HT1080 (cell line): ENCODE data around the gene KICS2. TPM values are rescaled to one million over a fixed set of nuclear protein-coding genes. Genes with fewer than 3 reads are reported as not detected.
"Not testable (repeated sequence)": the region's sequence is repeated elsewhere in the genome, so short reads cannot be mapped to it uniquely, and the experiment has no call there.

ENCODE experiments used
- DNase-seq: peaks from one replicate; pipeline ENCODE4 v3.0.0-alpha.2; 2015; ENCODE audit warnings: low read depth
- total RNA-seq: library from RNA; depleted of rRNA; stranded (reverse); fragments of >200 nt; shearing (Covaris generic); gene quantifications from 2 replicates; pipeline ENCODE4 v1.2.3, GENCODE V29; 2014

Gene KICS2
- total RNA-seq, 1 experiment from 2014 or later, result 7.1 TPM

GRCh38 chr12:64217643-64218042 lies 4.5 kb downstream of the KICS2 start:
- DNase-seq, result not testable (repeated sequence)

GRCh38 chr12:64216239-64216638 lies 5.9 kb downstream of the KICS2 start:
- DNase-seq, result no peak

DNA sequence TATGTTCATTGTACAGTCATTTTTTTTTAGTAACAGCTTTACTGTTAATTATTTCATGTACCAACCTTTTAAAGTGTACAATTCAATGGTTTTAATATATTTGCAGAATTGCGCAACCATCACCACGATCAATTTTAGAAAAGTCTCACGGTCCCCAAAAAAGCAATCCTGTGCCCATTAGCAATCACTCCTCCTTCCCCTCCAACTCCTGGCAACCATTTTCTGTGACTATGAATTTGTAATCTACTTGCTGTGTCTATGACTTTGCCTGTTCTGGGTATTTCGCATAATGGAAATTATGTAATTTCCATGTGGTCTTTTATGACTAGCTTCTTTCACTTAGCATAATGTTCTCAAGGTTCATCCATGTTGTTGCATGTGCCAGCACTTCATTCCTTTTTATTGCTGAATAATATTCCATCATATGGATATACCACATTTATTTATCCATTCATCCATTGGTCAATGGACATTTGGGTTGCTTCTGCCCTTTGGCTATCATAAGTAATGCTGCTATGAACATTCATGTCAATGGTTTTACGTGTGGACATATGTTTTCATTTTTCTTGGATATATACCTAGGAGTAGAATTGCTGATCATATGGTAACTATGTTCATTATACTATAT lies 9.9 kb downstream of the KICS2 start:
- no peak for DNase-seq

DNA sequence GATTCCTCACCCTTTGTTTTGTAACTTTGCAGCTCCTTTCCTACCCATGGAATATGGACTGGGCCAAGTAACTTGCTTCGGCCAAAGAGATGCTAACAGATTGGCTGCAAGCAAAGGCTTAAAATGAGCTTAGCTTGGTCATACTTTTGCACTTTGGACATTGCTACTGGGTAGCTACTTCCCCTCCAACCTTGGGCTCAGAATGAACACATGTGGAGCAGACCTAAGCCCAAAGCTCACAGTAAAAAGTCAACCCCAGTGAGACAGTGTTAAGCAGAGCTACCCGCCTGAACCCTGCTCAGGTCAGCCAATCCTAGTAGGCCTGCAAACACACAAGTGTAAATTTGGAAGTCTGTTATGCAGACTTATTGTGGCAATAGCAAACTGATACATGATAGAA lies 14.6 kb downstream of the KICS2 start:
- DNase-seq, result no peak

DNA sequence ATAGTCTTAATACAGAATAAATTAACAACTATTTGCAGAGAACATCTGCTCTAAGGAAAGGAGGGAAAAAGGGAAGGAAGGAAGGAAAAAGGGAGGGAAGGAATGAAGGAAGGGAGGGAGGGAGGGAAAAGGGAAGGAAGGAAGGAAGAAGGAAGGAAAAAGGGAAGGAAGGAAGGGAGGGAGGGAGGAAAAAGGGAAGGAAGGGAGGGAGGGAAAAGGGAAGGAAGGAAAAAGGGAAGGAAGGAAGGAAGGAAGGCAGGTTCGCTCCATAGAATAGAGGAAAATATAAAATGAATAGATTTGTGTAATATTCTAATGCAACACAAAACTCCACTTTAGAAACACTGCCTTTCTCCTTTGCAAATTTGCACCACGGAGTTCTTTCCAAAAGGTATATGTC lies 16.6 kb downstream of the KICS2 start:
- no peak for DNase-seq

- DNase-seq, result no peak
Measured at GRCh38 chr12:64203775-64204174, 18.3 kb downstream of the KICS2 start.

DNA sequence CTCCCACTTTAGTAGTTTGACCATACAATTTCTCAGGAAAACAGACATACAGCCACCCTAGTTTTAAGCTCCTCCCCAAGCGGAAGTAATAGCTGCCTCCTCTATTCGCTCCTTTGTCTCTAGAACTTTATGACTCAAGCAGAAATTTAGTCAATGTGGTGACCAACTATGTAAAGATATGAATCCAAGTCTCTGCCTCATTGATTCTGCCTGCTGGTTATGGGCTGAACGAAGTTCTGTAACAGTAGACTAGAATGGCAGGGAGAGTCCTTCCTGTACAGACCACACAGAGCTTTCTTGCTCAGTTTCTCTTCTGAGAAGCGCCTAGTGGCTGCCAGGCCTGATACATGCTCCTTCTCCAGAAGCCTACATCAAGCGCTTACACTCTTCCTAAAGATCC lies 19.1 kb downstream of the KICS2 start:
- no peak for DNase-seq

GRCh38 chr12:64195841-64196240 lies 26.3 kb downstream of the KICS2 start:
- DNase-seq, result not testable (repeated sequence)

GRCh38 chr12:64194333-64195149 lies 27.6 kb downstream of the KICS2 start:
- DNase-seq, result no peak

DNA sequence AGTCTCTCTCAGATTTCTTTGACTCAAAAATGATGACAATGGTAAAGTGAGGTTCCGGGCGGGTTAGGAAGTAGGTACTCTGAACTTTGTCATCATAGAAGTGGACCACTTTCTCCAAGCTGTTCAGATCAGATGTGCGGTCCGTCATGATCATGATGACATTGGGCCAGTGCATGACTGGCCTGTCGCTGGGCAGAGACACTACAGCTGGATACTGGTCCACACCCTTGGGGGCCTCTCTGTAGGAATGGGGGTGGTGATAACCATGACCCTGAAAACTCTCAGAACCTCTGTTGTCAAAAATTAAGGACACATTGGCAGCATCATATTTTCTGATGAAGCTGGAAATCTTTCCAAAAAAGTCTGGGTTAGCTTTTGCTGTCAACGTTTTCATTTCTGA lies 28.2 kb downstream of the KICS2 start:
- no peak for DNase-seq

DNA sequence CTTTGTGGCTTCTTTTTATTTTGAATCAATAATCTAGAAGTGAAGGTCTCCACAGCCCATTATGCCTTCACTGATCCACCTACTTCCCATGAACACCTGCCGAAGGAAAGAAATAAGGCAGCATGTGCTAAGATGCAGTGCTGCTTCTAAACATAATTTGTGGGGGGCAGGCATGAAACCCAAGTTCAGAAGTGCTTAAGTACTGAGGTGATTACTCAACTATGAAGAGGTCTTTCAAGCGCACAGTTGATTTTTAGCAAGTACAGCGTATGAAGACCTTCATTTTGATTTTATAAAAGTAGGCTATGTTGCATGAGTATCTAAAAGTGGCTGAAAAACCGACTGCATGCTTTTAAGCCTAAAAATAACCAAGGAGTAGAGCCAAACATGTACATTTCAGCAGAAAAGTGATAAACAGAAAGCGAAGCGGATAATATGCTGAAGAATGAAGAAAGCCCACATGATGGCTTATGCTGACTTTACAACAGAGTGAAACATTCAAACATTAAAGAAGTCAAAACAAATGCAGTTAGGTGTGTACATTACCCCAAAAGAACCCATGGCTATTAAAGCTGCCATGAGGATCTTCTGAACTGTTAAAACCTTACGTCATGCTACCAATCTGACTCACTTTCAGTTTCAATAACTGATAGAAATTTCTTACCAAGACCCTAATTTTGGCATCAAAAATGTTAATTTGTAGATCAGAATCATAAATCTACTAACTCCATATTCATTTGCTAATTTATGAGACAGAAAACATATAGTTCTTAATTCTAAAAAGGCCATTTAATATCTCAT lies 29.3 kb downstream of the KICS2 start:
- DNase-seq, result no peak

DNA sequence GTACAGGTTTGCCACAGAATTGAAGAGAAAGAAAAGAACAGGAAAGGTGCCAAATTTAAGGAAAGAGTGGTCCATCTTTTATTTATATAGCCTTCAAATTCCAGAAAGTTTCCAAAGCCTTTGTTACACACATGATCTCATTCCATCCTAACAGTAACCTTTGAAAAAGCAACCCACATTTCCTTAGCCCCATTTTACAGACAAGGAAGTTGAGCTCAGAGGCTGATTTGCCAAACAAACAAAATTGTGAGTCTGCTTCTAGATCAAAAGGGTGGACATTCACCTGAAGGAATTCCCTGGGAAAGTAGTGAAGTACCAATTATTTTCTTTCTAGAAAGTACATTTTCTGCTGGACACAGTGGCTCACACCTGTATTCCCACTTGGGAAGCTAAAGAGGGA lies 32.0 kb downstream of the KICS2 start:
- no peak for DNase-seq

DNA sequence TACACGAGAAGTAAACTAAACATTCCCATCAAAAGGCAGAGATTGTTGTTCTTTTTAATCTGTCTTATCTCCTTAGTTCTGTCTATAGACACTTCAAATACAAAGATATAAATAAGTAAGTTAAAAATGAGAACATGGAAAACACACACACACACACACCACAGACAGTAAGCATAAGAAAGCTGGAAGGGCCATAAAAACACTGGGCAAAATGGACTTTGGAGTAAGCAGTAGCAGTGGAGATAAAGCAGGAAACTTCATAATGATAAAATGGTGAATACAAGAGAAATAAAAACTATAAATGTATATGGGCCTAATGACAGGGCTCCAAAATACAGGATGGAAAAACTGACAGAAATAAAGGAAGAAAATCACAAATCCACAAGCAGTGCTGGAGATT lies 32.6 kb downstream of the KICS2 start:
- DNase-seq, result no peak

DNA sequence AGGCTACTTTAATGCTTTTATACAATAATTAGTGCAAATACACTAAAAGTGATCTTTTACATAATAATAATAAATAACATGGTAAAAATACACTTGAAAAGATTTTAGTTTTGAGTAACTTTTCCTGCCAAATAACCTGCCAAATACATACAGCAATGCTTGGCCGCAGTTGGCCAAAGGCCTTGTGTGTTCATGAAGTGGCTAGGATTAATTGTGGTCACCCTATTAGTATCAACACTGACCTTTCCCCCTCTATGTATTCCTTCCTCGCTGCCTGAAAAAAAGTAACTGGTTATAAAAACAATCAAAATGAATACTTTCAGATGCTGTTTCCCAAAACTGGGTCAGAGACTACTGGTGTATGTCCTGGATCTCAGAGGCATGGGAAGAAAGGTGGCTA lies 34.3 kb downstream of the KICS2 start:
- no peak for DNase-seq

DNA sequence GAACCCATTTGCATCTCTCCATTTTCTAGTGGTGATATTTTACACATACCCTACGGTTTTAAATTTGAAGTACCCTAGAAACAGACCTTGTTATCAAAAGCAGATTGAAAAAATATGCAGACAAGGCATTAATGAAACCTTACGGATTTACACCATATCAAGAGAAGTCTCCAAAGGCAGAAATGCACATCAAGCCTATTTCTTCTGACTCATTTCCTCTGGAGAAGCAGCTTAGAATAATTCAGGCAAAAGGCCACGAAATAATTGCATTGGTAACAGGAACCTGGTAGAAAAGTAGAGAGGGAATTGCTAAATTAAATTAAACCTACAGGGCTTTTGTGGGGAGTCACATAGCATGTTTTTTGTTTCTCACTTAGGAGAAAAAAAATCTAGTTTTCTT lies 34.7 kb downstream of the KICS2 start:
- peak; percentile 79 for DNase-seq

GRCh38 chr12:64186789-64187188 lies 35.3 kb downstream of the KICS2 start:
- peak; percentile 51 for DNase-seq

- DNase-seq, result no peak
Measured at GRCh38 chr12:64184216-64184615, 37.9 kb downstream of the KICS2 start.

- DNase-seq, result peak; percentile 99
Measured at GRCh38 chr12:64181430-64182291, 40.4 kb downstream of the KICS2 start.

DNA sequence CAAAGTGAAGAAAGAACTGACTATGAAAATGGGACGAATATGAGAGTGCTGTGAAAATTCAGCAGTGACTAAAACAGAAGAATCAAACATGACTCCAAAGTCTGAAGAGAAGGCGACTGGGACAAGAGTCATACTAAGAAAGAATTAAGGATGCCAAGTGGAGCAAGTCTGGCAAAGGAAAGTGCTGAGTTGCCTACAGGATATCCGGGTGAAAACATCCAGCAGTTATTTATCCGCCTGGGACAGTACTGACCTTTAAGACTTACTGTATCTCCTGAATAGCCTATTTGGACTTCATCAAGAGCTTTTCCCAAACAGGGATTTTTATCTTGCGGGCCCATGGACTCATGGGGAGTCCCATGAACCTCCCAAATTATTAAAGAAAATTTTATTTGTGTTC lies 41.1 kb downstream of the KICS2 start:
- peak; percentile 86 for DNase-seq

- peak; percentile 76 for DNase-seq
Measured at GRCh38 chr12:64178122-64178521, 44.0 kb downstream of the KICS2 start.

- DNase-seq, result no peak
Measured at GRCh38 chr12:64177001-64177400, 45.1 kb downstream of the KICS2 start.
